ENCODE data around the gene PRR5L.

The PRR5L gene

GRCh38 chr11:36358436-36358835, 62.3 kb downstream of the PRR5L start:
- no peak for DNase-seq (ENCODE audit: low read depth)

- DNase-seq (ENCODE audit: low read depth), result no peak
These were observed 64.2 kb downstream of the PRR5L start for GRCh38 chr11:36360318-36360717.

DNA sequence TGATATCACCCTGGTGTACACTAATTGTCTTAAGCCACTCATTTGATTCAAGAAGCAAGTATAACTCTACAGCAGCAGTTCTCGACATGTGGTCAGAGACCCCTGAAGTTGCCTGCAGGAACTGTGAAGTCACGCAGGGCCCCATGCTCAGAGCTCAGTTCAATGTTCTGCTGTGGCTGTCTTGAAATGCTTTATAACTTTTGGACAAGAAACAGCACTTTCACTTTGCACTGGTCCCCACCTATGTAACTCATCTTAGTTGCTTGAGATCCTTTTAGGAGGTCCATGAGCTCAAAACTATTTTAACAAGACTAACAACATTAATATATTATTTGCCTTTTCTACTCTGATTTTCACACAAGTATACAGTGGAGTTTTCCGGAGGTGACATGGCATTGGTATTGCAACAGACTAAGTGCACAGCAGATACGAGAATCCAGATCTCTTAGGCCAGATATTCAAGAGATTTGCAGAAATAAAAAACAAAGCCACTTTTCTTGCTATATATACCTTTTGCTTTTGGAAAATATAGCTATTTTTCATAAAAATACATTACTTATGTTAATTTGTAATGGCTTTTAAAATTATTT, 64.8 kb downstream of the PRR5L start:
- DNase-seq (ENCODE audit: low read depth), result no peak

DNA sequence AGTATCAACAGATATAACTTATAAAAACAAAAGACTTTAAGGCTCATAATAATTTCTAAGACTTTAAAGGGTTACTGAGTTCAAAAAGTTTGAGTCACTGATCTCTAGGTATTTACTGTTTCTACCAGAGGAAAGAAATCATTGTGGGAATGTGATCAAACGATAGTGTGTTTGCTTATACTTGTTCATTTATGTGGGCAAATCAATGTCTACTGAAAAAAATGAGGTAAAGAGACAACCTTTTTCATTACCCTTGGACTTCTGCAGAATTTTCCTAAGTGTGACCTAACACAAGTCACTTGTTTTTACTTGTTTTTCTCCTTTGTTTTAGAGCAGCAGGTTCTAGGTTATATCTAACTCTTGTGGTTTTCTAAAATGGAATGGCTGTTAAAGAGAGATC, 65.4 kb downstream of the PRR5L start:
- no peak for DNase-seq (ENCODE audit: low read depth)

DNA sequence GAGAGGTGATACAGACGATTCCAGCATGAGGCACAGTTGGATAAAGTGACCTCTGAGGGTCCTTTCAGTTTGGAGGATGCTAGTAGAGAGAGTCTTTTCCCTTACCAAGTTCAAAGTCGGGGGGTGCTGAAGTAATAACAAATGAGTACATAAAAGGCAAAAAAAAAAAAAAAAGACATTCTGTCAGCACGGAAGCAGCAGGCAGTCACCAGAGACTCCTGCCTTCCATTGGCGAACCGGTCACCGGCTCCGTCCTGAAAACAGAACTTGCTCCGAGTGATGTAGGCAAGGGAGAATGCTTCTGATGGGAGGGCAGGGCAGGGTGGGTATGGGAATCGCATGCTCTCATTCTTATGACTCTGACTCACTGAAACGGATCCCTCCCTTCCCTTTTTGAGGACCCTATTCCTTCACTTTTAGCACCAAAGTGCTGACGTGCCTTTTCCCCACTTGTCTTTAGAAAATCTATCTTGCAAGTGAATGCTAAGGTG, 65.9 kb downstream of the PRR5L start:
- DNase-seq (ENCODE audit: low read depth), result no peak

DNA sequence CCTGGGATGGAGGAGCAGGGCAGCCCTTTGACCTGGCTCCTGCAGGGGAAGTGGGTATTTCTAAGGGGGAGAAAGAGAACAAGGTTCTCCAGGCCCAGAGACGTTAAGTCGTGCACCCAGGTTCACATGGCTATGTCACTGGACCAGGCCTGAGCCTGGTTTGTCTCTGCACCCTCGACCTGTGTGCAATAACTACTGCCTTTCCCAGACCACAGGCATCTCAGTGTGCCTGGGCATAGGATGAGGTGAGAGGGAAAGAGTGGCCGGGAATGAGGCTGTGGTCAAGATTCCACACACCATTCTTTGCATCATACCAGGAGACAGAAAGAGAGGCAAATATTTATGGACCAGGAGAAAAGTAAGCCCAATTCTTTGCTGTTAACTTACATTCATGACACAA, 66.8 kb downstream of the PRR5L start:
- no peak for DNase-seq (ENCODE audit: low read depth)

DNA sequence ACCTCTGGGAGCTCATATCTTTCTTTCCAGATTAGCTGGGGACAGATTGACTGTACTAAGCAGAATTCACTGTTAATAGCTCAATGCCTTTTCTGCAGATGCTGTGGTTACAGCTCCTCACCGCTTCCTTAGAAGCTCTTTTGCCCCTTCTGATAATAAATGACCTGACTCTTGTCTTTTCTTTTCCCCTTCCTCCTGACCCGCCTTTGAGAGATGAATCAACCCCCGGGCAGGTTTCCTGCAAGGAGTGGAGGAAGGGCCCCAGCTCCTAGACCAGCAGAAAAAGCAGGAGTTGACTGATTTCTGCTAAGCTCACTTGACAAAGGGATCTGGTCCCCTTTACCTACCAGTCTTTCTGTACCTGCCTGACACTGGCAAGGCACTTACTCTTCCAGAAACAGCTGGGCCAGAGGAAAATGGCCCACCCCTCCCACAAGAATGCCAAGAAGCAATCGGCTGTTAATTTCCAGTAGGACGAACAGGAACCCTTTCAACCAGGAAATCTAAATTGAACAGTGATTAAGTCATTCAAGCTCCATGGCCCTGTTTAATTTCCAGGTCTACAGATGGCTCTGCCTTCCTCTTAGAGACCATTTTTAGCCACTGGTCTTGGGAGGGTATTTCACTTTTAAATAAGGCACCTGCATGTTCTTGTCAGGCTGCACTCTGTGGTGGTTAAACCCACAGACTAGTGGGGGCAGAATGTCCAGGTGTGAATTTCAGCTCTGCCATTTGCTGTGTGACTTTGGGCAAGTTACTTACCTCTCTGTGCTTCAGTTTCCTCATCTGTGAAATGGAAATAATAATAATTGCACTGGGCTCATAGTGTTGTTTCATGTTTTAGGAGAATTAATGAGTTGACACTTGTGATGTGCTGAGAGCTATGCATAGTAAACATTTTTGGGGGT, 67.5 kb downstream of the PRR5L start:
- no peak for DNase-seq (ENCODE audit: low read depth)

GRCh38 chr11:36364551-36365325, 68.7 kb downstream of the PRR5L start:
- DNase-seq (ENCODE audit: low read depth), result no peak

DNA sequence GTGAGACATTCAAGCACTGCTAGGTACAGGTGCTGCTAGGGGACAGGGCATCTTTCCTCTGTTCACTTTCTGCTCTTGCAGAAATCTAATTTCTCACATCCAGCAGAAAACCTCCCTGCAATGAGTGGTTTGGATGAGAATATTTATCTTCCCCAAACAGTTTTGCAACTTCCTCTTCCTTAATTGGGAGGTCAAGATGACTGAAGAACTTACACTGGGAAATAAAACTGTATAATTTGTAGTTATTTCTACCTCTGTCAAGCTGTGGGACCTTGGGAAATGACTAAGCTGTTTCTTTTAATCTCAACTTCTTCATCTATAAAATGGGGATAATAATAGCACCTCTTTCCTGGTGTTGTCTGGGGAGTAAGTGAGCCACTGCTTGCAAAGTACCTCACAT, 69.8 kb downstream of the PRR5L start:
- no peak for DNase-seq (ENCODE audit: low read depth)

- no peak for DNase-seq (ENCODE audit: low read depth)
These were observed 72.0 kb downstream of the PRR5L start for GRCh38 chr11:36367806-36368680.

- no peak for DNase-seq (ENCODE audit: low read depth)
These were observed 75.1 kb downstream of the PRR5L start for GRCh38 chr11:36371181-36371580.

DNA sequence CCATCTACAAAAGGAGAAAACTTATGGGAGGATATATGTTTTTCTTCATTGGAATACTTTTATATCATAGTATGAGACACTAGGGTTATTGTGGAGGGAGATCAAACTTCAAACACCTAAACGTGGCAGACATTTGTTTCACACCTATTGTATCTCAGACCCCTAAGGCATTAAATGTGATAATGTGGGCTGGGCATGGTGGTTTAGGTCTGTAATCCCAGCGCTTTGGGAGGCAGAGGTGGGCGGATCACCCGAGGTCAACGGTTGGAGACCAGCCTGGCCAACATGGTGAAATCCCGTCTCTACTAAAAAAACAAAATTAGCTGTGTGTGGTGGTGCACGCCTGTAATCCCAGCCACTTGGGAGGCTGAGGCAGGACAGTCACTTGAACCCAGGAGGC, 75.5 kb downstream of the PRR5L start:
- DNase-seq (ENCODE audit: low read depth), result no peak

GRCh38 chr11:36372101-36372771, 76.1 kb downstream of the PRR5L start:
- DNase-seq (ENCODE audit: low read depth), result no peak

- no peak for DNase-seq (ENCODE audit: low read depth)
These were observed 77.2 kb downstream of the PRR5L start for GRCh38 chr11:36373016-36374010.

DNA sequence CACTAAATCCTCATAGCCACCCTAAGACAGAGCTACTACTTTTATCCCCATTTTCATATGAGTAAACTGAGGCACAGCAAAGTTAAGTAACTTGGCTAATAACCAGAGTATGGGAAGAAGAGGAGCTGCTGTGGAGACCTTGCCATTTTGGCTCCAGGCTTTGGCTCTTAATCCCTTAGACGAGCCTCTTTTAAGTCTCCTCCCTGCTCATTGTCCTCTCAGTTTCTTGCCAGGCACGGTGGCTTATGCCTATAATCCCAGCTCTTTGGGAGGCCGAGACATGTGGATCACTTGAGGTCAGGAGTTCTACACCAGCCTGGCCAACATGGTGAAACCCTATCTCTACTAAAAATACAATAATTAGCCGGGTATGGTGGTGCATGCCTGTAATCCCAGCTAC, 78.6 kb downstream of the PRR5L start:
- DNase-seq (ENCODE audit: low read depth), result no peak

- no peak for DNase-seq (ENCODE audit: low read depth)
These were observed 79.4 kb downstream of the PRR5L start for GRCh38 chr11:36375353-36376008.

DNA sequence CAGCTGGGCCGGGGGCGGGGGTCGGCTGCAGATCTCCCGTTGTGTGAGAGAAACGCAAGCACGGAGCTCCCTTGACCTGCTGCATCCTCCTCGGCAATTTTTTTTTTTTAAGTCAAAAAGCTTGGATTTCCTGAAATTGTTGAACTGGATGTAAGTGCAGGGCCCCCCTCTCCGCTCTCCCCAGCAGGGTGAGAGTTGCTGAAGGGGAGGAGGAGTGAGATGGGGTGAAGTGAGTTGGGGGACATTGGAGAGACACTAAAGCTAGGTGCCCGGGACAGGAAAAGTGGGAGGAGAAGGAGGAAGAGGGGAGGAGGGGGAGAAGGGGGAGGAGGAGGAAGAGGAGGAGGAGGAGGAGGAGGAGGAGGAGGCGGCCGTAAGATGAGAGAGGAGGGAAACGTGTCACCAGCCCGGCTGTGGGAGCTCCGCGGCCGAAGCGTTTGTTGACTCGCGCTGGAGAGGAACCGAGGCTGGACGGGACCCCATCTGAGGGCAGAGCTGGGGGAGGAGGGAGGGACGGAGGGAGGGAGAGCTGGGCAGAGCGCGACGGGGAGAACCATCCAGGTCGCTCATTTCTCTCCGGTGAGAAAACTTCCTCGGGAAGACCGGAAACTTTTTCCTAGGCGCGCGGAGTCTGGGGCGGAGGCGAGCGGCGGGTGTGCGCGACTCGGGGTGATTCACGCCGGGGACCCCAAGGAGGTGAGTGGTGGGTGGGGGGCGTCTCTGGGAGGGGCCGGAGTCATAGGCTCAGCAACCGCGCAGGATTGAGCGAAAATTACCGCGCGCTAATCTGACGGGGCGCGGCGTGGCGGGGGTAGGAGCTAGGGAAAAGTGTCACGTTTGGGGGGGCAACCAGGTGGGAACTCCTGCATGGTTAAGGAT, 80.2 kb downstream of the PRR5L start:
- DNase-seq (ENCODE audit: low read depth), result no peak
